Thyroid gland (tissue), 4 donors: Measurements from ENCODE around the gene THSD7A.

Experiments used
- CTCF ChIP-seq, 6 experiments: fragments of 200-600 bp in 3 of 6; fragments of 450-650 bp in 3 of 6; sonication (generic) in 3 of 6; IDR thresholded peaks; one replicate each; pipeline ENCODE4 v1.5.1; 2016 to 2019; ENCODE audit warnings: antibody characterized with exemption in 6 of 6, mild to moderate bottlenecking in 2 of 6, inconsistent platforms in 1 of 6, moderate library complexity in 1 of 6
- POLR2A ChIP-seq, 2 donors: fragments of 450-650 bp; IDR thresholded peaks; one replicate each; pipeline ENCODE4 v1.6.1; 2017; ENCODE audit warnings: antibody characterized with exemption in 2 of 2, mild to moderate bottlenecking in 2 of 2, moderate library complexity in 1 of 2

- TF ChIP-seq CTCF (IDR thresholded peaks at IDR 0.05) (no peak), POLR2A (IDR thresholded peaks at IDR 0.05) (no peak)
Observed at GRCh38 chr7:11527707-11528106, 304.3 kb downstream of the THSD7A start.
